ENCODE results near the gene RGL2. TPM values are rescaled to one million over a fixed set of nuclear protein-coding genes. Genes with fewer than 3 reads are reported as not detected.

Gene RGL2
- total and polyA plus RNA-seq, 2 of the 13 experiments (the other 11 are each of a cell fraction or from before 2014, with no cell fraction given) = 22.9 to 47.4 TPM

DNA sequence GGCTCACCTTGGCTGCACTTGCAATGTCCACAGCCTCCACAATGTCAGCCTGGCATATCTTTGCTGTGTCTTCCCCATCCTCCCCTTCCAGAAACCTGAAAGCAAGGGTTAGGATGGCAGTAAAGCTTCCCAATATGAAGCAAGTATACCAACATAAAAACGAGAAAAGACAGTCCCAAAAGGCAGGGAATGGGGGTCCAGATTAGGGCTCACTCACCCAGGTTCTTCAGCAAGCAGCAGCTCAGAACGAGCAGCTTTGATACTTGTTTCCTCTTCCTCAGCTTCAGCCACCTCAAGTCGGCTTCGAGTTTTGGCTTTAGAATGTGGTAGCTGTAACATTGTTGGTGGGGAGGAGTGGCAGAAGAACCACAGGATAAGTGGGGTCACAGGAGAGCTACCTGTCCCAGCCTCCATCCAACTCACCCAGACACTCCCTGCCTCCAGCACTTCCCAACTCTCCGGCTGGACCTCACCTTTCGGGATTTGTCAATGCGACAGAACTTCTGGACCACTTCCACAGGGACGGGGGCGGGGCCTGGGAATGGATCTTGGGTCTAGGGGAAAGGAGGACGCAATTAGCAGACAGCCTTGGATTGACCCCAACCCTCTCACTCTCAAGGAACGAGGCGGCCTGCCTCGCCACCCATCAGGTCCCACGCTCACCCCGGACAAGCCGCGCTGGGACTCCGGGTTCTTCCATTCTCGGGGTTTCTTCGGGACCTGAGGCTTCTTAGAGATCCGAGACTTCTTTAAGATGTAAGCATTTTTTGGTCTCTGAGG, 10.4 kb downstream of the RGL2 start (continued):
- TF ChIP-seq NFKB2 (CRISPR knock-in tag; IDR thresholded peaks at IDR 0.05; ENCODE audit: borderline replicate concordance) (peak; percentile 39; the same call in 1 of the 2 replicates), MIER3 (CRISPR knock-in tag; IDR thresholded peaks at IDR 0.05; ENCODE audit: borderline replicate concordance) (no peak), RBFOX2 (IDR thresholded peaks at IDR 0.05; ENCODE audit: low read depth, low read length) (0 out of 2 replicates have a peak, but pooled peaks have one; percentile 33), PTBP1 (IDR thresholded peaks at IDR 0.05; ENCODE audit: low read depth, low read length, poor library complexity, severe bottlenecking) (no peak), HNRNPK (IDR thresholded peaks at IDR 0.05; ENCODE audit: low read depth, low read length, poor library complexity, severe bottlenecking) (no peak), ZBTB20 (CRISPR knock-in tag; IDR thresholded peaks at IDR 0.05; ENCODE audit: borderline replicate concordance, low read depth) (peak; percentile 18; the same call in 1 of the 2 replicates), ZNF251 (CRISPR knock-in tag; IDR thresholded peaks at IDR 0.05) (no peak), GLI4 (CRISPR knock-in tag; IDR thresholded peaks at IDR 0.05; ENCODE audit: borderline replicate concordance) (peak; percentile 73; the same call in 1 of the 2 replicates), ZNF709 (CRISPR knock-in tag; IDR thresholded peaks at IDR 0.05) (no peak), ZSCAN31 (CRISPR knock-in tag; IDR thresholded peaks at IDR 0.05; ENCODE audit: low read depth) (0 out of 2 replicates have a peak, but pooled peaks have one; percentile 18), EED (CRISPR knock-in tag; IDR thresholded peaks at IDR 0.05) (0 out of 2 replicates have a peak, but pooled peaks have one; percentile 48), PRMT3 (CRISPR knock-in tag; IDR thresholded peaks at IDR 0.05; ENCODE audit: borderline replicate concordance, low read depth) (no peak), TOE1 (CRISPR knock-in tag; IDR thresholded peaks at IDR 0.05) (0 out of 2 replicates have a peak, but pooled peaks have one; percentile 4), PAWR (CRISPR knock-in tag; IDR thresholded peaks at IDR 0.05; ENCODE audit: borderline replicate concordance) (no peak), SRSF1 (optimal IDR thresholded peaks at IDR 0.05; ENCODE audit: low read depth, low read length) (no peak), ZNF232 (CRISPR knock-in tag; IDR thresholded peaks at IDR 0.05; ENCODE audit: borderline replicate concordance) (0 out of 2 replicates have a peak, but pooled peaks have one; percentile 35), MEIS2 (CRISPR knock-in tag; IDR thresholded peaks at IDR 0.05) (no peak), NRL (CRISPR knock-in tag; IDR thresholded peaks at IDR 0.05; ENCODE audit: borderline replicate concordance) (peak; percentile 17; the same call in 1 of the 2 replicates), ZNF484 (CRISPR knock-in tag; IDR thresholded peaks at IDR 0.05; ENCODE audit: borderline replicate concordance, low read depth) (no peak), TBX3 (IDR thresholded peaks at IDR 0.05; ENCODE audit: borderline replicate concordance) (no peak), THYN1 (CRISPR knock-in tag; IDR thresholded peaks at IDR 0.05; ENCODE audit: borderline replicate concordance, low read depth) (no peak)
- TF ChIP-seq, protein P1, sequence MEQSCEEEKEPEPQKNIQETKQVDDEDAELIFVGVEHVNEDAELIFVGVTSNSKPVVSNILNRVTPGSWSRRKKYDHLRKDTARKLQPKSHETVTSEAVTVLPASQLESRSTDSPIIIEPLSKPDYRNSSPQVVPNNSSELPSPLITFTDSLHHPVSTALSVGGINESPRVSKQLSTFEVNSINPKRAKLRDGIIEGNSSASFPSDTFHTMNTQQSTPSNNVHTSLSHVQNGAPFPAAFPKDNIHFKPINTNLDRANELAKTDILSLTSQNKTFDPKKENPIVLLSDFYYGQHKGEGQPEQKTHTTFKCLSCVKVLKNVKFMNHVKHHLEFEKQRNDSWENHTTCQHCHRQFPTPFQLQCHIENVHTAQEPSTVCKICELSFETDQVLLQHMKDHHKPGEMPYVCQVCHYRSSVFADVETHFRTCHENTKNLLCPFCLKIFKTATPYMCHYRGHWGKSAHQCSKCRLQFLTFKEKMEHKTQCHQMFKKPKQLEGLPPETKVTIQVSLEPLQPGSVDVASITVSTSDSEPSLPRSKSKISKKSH (CRISPR knock-in tag; IDR thresholded peaks at IDR 0.05; ENCODE audit: borderline replicate concordance) = 0 out of 2 replicates have a peak, but pooled peaks have one; percentile 17

All from HepG2 (cell line).